HepG2 (cell line): Measurements from ENCODE around the gene KCNMB2. TPM values are rescaled to one million over a fixed set of nuclear protein-coding genes. Genes with fewer than 3 reads are reported as not detected.

Source experiments
- ATAC-seq: fragments of 200-7000 bp; cut with Tn5 transposase; 3 replicates; pipeline ENCODE4 v1.9.1; 2020; ENCODE audit warnings: mild to moderate bottlenecking, moderate library complexity
- BruUV-seq: library from RNA; stranded (reverse); fragments of 400-500 nt; replicated peaks from 2 replicates; lab custom pipeline; 2021; lab: Mats Ljungman, UMichigan
- CTCF ChIA-PET: fragments of 300-600 bp; formaldehyde crosslinking; extraction: SDS; loops from one replicate; lab custom pipeline; 2021; ENCODE audit warnings: low total read pairs, inconsistent platforms, low intra/inter-chr PET ratio; lab: Yijun Ruan, JAX
- POLR2A ChIA-PET: fragments of 350-600 bp; sonication (Branson Sonifier 250); formaldehyde crosslinking; loops from one replicate; lab custom pipeline; 2020; ENCODE audit warnings: antibody characterized with exemption, inconsistent platforms; lab: Yijun Ruan, JAX
- DNase-seq: peaks from one replicate; pipeline ENCODE4 v3.0.0-alpha.2; 2015; ENCODE audit warnings: low spot score
- FAIRE-seq: peaks from 3 replicates; lab custom pipeline; 2011; peaks lifted over from hg19 to GRCh38; lab: Jason Lieb, UNC
- H2AFZ ChIP-seq: one replicate; pipeline ENCODE4 v1.6.1; 2011; ENCODE audit warnings: low read length, inconsistent platforms
- H3K27ac ChIP-seq: fragments of 300-600 bp; 3 replicates; pipeline ENCODE4 v1.8.0; 2011; ENCODE audit warnings: mixed run types, mild to moderate bottlenecking, mixed read lengths, low read length, inconsistent platforms; ENCODE audit not compliant: insufficient read depth; ENCODE audit errors: extremely low read length
- H3K27me3 ChIP-seq, 2 experiments: fragments of 200-600 bp in 1 of 2; 2 replicates in 1 of 2; 3 replicates in 1 of 2; pipeline versions ENCODE4 v1.6.0 to v1.8.0; 2011; ENCODE audit warnings: low read length in 2 of 2, mild to moderate bottlenecking in 2 of 2, moderate library complexity in 2 of 2, inconsistent platforms in 1 of 2; ENCODE audit not compliant: insufficient read depth in 2 of 2, control insufficient read depth in 1 of 2
- H3K36me3 ChIP-seq, 2 experiments: fragments of 200-600 bp in 1 of 2; replicated peaks in 1 of 2; 2 replicates in 1 of 2; 3 replicates in 1 of 2; pipeline versions ENCODE4 v1.5.1 to v1.8.0; 2011; ENCODE audit warnings: low read length in 2 of 2, inconsistent platforms in 1 of 2; ENCODE audit not compliant: insufficient read depth in 2 of 2, control insufficient read depth in 1 of 2
- H3K4me1 ChIP-seq: 2 replicates; pipeline ENCODE4 v1.5.1; 2012; ENCODE audit warnings: low read length, inconsistent platforms; ENCODE audit not compliant: insufficient read depth
- H3K4me2 ChIP-seq: 2 replicates; pipeline ENCODE4 v1.6.0; 2011; ENCODE audit warnings: low read depth, low read length, inconsistent platforms
- H3K4me3 ChIP-seq, 3 experiments: fragments of 200-600 bp in 1 of 3; sonication (generic), shearing (Covaris generic) in 1 of 3; replicated peaks in 1 of 3; 2 replicates each; pipeline ENCODE4 v1.5.1; 2011 to 2016; ENCODE audit warnings: low read length in 3 of 3, inconsistent platforms in 2 of 3, low read depth in 2 of 3, mild to moderate bottlenecking in 2 of 3, control low read depth in 1 of 3, mixed read lengths in 1 of 3; ENCODE audit not compliant: insufficient read depth in 1 of 3
- H3K79me2 ChIP-seq: one replicate; pipeline ENCODE4 v1.6.1; 2011; ENCODE audit warnings: low read length, inconsistent platforms; ENCODE audit not compliant: insufficient read depth
- H3K9ac ChIP-seq: 2 replicates; pipeline ENCODE4 v1.6.0; 2011; ENCODE audit warnings: mild to moderate bottlenecking, low read depth, low read length, inconsistent platforms; ENCODE audit not compliant: insufficient read depth
- H3K9me3 ChIP-seq: 2 replicates; pipeline ENCODE4 v1.5.1; 2012; ENCODE audit warnings: mild to moderate bottlenecking, low read length
- H4K20me1 ChIP-seq: 2 replicates; pipeline ENCODE4 v1.6.0; 2011; ENCODE audit warnings: inconsistent platforms, mild to moderate bottlenecking, low read length, moderate library complexity; ENCODE audit not compliant: insufficient read depth
- BRF2 ChIP-seq: sonication (generic); formaldehyde crosslinking; IDR thresholded peaks from 2 replicates; pipeline ENCODE4 v1.8.1; 2022; ENCODE audit warnings: mild to moderate bottlenecking, missing genetic modification reagents
- DZIP1 ChIP-seq: sonication (generic); formaldehyde crosslinking; IDR thresholded peaks from 2 replicates; pipeline ENCODE4 v1.5.0; 2020; ENCODE audit warnings: mild to moderate bottlenecking, missing genetic modification reagents
- EEA1 ChIP-seq: sonication (generic); formaldehyde crosslinking; IDR thresholded peaks from 2 replicates; pipeline ENCODE4 v1.5.1; 2020; ENCODE audit warnings: mild to moderate bottlenecking, missing genetic modification reagents, borderline replicate concordance
- KDM6A ChIP-seq: IDR thresholded peaks from 2 replicates; pipeline ENCODE4 v1.6.1; 2016; ENCODE audit warnings: low read depth
- MTF1 ChIP-seq: sonication (generic); formaldehyde crosslinking; IDR thresholded peaks from 2 replicates; pipeline ENCODE4 v1.5.0; 2020; ENCODE audit warnings: missing genetic modification reagents
- PHF5A ChIP-seq: IDR thresholded peaks from one replicate; pipeline ENCODE4 v1.6.1; 2018; ENCODE audit warnings: low read depth, missing genetic modification reagents; ENCODE audit not compliant: unreplicated experiment
- RCOR2 ChIP-seq: IDR thresholded peaks from 2 replicates; pipeline ENCODE4 v1.6.1; 2016; ENCODE audit warnings: missing biosample characterization, missing genetic modification reagents
- TARDBP ChIP-seq: sonication (generic); formaldehyde crosslinking; IDR thresholded peaks from 2 replicates; pipeline ENCODE4 v1.8.0; 2022; ENCODE audit warnings: mild to moderate bottlenecking, missing genetic modification reagents
- TEAD3 ChIP-seq: optimal IDR thresholded peaks from 2 replicates; pipeline ENCODE3; 2016; ENCODE audit warnings: borderline replicate concordance
- TOPORS ChIP-seq: sonication (generic); formaldehyde crosslinking; IDR thresholded peaks from 2 replicates; pipeline ENCODE4 v1.8.0; 2023; ENCODE audit warnings: mild to moderate bottlenecking, missing genetic modification reagents
- YEATS2 ChIP-seq: sonication (generic); formaldehyde crosslinking; IDR thresholded peaks from 2 replicates; pipeline ENCODE4 v1.4.0; 2020; ENCODE audit warnings: missing genetic modification reagents, borderline replicate concordance
- ZBTB1 ChIP-seq: sonication (generic); formaldehyde crosslinking; IDR thresholded peaks from 2 replicates; pipeline ENCODE4 v1.4.0; 2020; ENCODE audit warnings: missing genetic modification reagents, borderline replicate concordance
- ZFP37 ChIP-seq: sonication (generic); formaldehyde crosslinking; IDR thresholded peaks from 2 replicates; pipeline ENCODE4 v1.4.0; 2020; ENCODE audit warnings: missing genetic modification reagents, borderline replicate concordance
- ZNF326 ChIP-seq: sonication (generic); formaldehyde crosslinking; IDR thresholded peaks from 2 replicates; pipeline ENCODE4 v1.4.0; 2020; ENCODE audit warnings: missing genetic modification reagents, borderline replicate concordance
- ZNF460 ChIP-seq: sonication (generic); formaldehyde crosslinking; IDR thresholded peaks from 2 replicates; pipeline ENCODE4 v1.5.1; 2020; ENCODE audit warnings: missing genetic modification reagents, mild to moderate bottlenecking, borderline replicate concordance
- ZNF879 ChIP-seq: sonication (generic); formaldehyde crosslinking; IDR thresholded peaks from 2 replicates; pipeline ENCODE4 v1.8.1; 2023; ENCODE audit warnings: missing genetic modification reagents
- WGBS: methylation state at CpG from one replicate; pipeline ENCODE4 v1.1.6; 2017; ENCODE audit warnings: low lambda C conversion rate; 5-methylcytosine and 5-hydroxymethylcytosine counted together
- in situ Hi-C: cut with HindIII; loops from 2 replicates; pipeline ENCODE4 v1.10.0; 2017; ENCODE audit warnings: low pct_unique_long_range_greater_than_20kb; ENCODE audit not compliant: extremely low pct_ligation_motif_present
- intact Hi-C: fragments of 100-400 bp; cut with micrococcal nuclease; formaldehyde crosslinking; loops from one replicate; pipeline ENCODE4 v1.10.0; 2022; ENCODE audit not compliant: unreplicated experiment
- polyA plus RNA-seq, 8 experiments: library from polyadenylated mRNA; depleted of rRNA in 3 of 8; stranded (reverse) in 7 of 8; unstranded in 1 of 8; fragments of >200 nt; fragmentation: Illumina TruSeq in 4 of 8; extraction: Trizol in 4 of 8; gene quantifications; 2 replicates each; pipeline versions ENCODE4 v1.2.1 to v1.2.3, GENCODE V29; 2011 to 2016; ENCODE audit warnings: low read depth in 4 of 8, missing spikeins in 1 of 8, mixed read lengths in 1 of 8; ENCODE audit not compliant: insufficient read depth in 1 of 8
- total RNA-seq, 5 experiments: library from RNA; depleted of rRNA; stranded (reverse); fragments of >200 nt; fragmentation: Illumina TruSeq; extraction: Trizol; gene quantifications; 2 replicates each; pipeline ENCODE4 v1.2.3, GENCODE V29; 2016; ENCODE audit warnings: low read depth in 1 of 5

The KCNMB2 gene
- total and polyA plus RNA-seq, 2 of the 13 experiments (the other 11 are each of a cell fraction or from before 2014, with no cell fraction given) = not detected

- TF ChIP-seq DZIP1 = no peak
- TF ChIP-seq MTF1 (CRISPR knock-in tag) = no peak
Observed at GRCh38 chr3:178532476-178532875, 3.8 kb upstream of the KCNMB2 start (continued).

GRCh38 chr3:178537122-178537705 is 978 bp downstream of the KCNMB2 start:
- H3K36me3 ChIP-seq = no peaks in the 10 kb centered on the region
- H3K27ac ChIP-seq = no peak overlapping the region
- H3K27me3 ChIP-seq = peaks cover 0 to 5% of the 10 kb centered on the region in 2 experiments; a peak in 1 of 5 replicates
- H3K4me2 ChIP-seq = no peak overlapping the region
- WGBS = 10% methylated on average over 7 of the region's 7 CpGs
- no peaks in the 10 kb centered on the region for H3K4me1 ChIP-seq
- no peak for ATAC-seq
- no peak overlapping the region for H3K4me3 ChIP-seq
- BruUV-seq = no TSS peak
- intact Hi-C loops = no loop called here
- no peaks in the 10 kb centered on the region for H4K20me1 ChIP-seq
- H2AFZ ChIP-seq = no peak overlapping the region
- no peak overlapping the region for H3K9ac ChIP-seq
- ChIA-PET CTCF (no interaction called here), POLR2A (no interaction called here)
- in situ Hi-C loops = no loop called here
- no peak for FAIRE-seq
- no peaks in the 10 kb centered on the region for H3K9me3 ChIP-seq
- no peaks in the 10 kb centered on the region for H3K79me2 ChIP-seq
- TF ChIP-seq KDM6A (CRISPR knock-in tag) (no peak), TARDBP (CRISPR knock-in tag) (no peak), TOPORS (CRISPR knock-in tag) (no peak), PHF5A (CRISPR knock-in tag) (no peak), TEAD3 (CRISPR knock-in tag) (no peak), EEA1 (CRISPR knock-in tag) (no peak), ZNF326 (CRISPR knock-in tag) (no peak), ZFP37 (CRISPR knock-in tag) (no peak), ZBTB1 (no peak), BRF2 (CRISPR knock-in tag) (no peak), YEATS2 (no peak), ZNF460 (CRISPR knock-in tag) (no peak), ZNF879 (no peak), RCOR2 (CRISPR knock-in tag) (no peak)
- DNase-seq = no peak
